Inflammatory macrophage treated with lipopolysaccharide for 1 hour (primary cell): ENCODE results near the gene ZFP36L1.

Experiments used
- DNase-seq, 2 donors: peaks; one replicate each; pipeline ENCODE4 v3.0.0-alpha.2; 2020 to 2022

Gene ZFP36L1, protein sequence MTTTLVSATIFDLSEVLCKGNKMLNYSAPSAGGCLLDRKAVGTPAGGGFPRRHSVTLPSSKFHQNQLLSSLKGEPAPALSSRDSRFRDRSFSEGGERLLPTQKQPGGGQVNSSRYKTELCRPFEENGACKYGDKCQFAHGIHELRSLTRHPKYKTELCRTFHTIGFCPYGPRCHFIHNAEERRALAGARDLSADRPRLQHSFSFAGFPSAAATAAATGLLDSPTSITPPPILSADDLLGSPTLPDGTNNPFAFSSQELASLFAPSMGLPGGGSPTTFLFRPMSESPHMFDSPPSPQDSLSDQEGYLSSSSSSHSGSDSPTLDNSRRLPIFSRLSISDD

DNA sequence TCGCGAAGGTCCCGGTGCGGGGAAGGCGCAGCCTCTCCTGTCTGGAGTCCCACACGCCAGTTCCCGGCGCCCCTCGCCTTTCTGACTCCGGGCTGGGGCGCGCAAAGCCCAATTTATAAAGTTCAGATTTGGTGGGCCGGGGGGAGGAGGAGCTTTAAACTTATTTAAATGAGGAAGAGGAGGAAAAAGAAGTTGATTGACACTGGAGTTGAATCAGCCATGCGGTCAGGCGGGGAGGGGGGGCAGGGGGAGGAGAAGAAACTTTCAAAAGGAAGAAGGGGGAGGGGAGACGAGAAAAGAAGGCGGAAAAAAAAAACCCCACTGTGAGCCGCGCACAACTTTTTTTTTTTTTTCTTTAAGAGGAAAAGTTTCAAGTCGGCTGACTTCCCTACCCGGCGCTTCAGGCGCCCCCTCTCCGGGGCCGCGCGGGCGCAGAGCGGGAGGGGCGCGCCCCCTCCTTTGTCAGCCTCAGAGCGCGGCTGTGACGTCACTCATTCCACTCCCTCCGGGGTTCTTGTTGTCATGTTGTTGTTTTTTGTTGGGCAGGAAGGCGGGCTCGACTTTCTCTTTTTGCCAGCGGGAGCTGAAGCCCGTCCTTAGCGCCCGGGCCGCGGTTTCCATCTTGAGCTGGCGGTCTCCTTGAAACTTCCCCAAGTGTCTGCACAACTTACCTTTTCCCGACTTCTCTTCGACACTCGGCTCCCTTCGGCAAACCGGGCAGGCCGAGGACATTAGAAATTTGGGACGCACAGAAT lies at the start of gene ZFP36L1:
Gene ZFP36L1, minus strand, starts transcription at position 89 of the 755 bp plus-strand sequence. CDS start 129 bp downstream, outside the sequence.
- peak; percentile 92 to 93 for DNase-seq

DNA sequence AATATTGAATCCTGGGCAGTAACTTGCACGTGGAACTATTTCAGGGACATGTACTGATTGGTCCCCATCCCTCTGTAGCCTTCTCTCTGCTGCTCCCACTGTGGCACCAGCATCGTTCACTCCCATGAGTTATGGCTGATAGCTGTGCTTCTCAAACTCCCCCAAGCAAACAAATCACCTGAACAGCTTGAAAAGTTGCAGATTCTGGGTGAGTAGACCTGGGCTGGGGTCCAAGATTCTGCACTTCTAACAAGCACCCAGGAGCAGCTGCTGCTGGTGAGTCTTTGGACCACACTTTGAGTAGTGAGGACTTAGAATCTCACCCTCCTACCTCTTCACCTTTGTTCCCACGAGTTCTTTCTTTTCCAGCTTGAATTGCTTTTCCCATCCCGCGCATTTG lies 49.4 kb upstream of the ZFP36L1 start:
- DNase-seq: no peak

DNA sequence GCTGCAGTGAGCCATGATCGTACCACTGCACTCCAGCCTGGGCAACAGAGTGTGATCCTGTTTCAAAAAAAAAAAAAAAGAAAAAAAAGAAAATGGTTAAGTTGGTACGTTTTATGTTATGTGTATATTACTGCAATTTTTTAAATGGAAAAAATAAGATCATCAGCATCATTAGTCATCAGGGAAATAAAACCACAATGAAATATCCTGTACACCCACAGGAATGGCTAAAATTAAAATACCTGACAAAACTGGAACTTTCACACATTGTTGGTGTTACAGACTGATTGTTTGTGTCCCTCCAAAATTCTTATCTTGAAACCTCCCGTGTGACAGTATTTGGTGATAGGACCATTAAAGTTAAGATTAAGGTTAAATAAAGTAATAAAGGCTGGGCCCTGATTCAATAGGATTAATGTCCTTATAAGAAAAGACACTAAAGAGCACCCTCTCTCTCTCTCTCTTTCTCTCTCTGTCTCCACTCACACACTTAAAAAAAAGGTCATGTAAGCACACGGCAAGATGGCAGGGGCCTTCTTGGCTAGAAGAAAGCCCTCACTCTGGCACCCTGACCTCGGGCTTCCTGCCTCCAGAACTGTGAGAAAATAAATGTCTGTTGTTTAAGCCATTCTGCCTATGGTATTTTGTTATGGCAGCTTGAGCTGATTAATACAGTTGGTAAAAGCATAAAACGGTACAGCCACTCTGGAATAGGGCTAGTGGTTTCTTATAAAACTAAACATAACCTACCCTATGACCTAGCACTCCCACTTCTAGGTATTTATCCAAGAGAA lies 48.3 kb upstream of the ZFP36L1 start:
- no peak for DNase-seq

DNA sequence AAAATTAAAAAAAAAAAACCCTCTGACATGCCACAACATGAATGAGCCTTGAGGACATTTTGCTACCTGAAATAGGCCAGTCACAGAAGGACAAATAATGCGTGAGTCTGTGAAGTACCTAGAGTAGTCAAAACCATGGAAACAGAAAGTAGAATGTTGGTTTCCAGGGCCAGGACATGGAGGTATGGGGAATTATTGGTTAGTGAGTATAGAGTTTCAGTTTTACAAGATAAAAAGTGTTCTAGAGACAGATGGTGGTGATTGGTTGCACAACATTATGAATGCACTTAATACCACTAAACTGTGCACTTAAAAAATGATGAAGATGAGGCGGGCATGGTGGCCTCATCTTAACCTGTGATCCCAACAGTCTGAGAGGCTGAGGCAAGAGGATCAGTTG lies 47.6 kb upstream of the ZFP36L1 start:
- no peak for DNase-seq

DNA sequence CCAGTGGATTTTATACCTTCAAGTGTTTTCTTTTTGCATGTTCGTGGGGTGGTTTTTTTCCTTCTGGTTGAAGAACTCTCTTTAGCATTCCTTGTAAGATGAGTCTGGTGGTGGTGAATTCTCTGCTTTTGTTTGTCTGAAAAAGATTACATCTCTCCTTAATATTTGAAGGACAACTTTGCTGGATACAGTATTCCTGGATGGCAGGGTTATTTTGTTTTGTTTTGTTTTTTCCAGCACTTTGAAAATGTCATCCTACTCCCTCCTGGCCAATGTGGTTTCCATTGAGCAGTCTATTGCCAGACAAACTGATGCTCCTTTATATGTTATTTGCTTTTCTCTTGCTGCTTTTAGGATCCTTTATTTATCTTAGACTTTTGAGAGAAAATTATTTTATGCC lies 43.2 kb upstream of the ZFP36L1 start:
- DNase-seq: no peak

DNA sequence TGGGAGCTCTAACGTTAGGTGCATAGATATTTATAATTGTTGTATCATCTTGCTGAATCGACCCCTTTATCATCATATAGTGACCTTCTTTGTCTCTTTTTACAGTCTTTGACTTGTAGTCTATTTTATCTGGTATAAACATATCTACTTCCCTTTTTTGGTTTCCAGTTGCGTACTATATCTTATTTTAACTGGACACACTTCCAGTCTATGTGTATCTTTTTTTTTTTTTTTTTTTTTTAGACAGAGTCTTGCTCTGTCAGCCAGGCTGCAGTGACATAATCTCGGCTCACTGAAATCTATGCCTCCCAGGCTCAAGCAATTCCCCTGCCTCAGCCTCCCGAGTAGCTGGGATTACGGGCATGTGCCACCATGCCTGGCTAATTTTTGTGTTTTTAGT lies 41.9 kb upstream of the ZFP36L1 start:
- no peak for DNase-seq

DNA sequence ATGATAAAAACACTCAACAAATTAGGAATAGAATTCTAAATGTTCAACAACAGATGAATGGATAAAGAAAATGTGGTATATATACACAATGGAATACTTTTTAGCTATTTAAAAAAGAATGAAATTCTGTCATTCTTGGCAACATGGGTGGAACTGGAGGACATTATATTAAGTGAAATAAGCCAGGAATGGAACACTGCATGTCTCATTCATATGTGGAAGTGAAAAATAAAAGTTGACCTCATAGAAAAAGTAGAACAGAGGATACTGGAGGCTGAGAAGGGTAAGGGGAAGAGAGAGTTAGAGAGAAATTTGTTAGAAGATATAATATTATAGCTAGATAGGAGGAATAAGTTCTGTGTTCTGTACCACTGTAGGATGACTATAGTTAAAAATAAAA lies 35.8 kb upstream of the ZFP36L1 start:
- DNase-seq: no peak

DNA sequence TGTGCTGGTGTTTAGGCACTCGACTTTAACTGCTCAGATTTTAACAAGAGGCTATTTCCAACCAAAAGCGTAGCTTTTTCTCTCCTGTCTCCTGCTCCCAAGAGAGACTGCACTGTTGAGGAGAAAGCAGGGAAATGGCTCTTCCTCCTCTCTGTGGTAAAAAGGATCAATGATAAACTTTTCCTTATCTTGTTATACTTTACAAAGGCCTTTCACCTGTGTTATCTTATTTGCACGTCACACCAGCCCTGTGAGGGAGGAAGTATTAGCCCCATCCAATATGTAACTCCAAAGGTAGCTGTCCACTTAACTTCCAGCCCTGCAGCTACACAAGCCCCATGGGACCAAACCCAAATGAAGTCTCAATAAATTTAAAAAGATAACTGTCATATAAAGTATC lies 32.9 kb upstream of the ZFP36L1 start:
- DNase-seq: no peak

DNA sequence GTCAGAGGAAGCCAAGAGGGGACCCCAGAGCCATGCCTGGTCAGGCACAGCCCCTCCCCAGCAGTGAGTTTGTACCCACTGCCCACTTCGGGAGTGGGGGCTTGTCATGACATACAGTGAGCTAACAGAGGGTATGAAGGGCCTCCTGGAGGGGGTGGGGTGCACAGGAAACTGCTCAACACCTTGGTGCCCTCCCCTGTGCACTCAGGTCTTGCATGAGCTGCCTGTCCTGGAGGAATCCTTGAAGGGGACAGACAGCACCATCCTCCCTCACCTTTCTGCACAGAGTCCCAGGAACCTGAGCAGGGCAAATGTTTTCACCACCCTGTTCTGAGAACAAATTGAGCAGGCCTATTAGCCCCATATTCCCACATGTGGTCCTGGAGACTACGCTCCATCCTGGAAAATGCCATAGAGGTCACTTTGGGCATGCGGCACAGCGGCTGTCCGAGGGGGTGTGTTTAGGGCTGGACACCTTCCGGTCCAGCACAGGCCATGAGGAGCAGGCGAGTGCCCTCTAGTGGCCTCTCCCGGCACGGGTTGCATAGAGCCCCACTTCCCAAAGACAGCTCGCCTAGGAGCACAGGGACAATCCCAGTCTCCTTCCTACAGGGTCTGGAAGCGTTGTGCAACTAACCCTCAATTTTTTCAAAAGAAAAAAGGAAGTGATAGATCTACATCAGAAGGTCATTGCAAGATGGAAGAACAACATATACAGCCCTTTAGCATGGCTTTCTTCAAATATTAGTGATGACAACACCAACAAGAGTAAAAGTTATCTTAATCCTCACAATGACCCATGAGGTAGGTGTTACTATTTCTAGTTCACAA lies 31.9 kb upstream of the ZFP36L1 start:
- DNase-seq: peak; percentile 46 to 77

DNA sequence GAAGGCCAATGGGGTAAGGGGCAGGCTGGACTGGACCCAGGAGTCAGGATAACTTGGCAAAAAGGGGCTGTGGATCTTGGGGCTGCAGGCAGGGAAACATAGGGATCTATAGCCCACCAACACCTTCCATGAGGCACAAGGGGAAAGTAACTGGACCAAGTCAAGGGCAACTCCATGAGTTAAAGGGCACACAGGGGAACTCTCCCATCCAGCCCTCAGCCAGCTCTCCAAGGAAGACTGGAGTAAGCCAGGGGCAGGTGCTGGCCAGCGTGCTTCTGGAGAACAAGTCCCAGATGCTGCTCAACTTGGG lies 31.3 kb upstream of the ZFP36L1 start:
- no peak for DNase-seq

DNA sequence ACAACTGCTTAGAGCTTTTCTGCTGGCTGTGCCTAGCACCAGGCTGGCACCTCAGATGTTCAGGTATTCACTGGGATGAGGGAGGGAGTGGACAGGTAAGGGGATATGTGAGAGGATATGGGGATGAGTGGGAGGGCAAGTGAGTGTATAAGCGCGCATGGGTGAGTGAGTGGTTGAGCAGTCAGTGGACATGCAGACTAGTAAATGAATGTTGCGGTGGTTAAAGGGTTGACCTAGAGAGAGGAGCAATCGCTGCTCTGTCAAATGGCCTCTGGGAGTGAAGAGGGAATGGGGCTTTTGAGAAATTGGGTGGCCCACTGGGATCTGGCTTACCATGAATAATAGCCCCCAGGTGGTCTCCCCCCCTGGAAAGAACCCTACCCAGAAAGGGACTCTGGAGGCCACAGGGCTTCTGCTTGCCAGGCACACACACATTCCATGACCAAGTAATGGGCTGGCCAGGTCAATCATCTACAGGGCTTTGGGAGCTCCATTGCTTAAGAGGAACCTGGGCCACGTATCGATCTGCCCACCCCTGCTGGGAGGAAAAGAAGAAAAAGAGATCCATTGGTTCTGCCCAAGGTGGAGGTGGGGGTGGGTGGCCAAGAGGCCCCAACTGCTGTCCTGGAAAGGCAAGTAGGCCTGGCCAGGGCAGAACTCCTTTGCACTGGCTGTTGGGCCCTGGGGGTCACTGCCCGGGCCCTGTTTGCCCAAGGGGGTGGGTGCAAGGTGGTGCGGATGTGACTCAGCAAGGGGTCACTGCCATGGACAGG lies 30.8 kb upstream of the ZFP36L1 start:
- DNase-seq: no peak

DNA sequence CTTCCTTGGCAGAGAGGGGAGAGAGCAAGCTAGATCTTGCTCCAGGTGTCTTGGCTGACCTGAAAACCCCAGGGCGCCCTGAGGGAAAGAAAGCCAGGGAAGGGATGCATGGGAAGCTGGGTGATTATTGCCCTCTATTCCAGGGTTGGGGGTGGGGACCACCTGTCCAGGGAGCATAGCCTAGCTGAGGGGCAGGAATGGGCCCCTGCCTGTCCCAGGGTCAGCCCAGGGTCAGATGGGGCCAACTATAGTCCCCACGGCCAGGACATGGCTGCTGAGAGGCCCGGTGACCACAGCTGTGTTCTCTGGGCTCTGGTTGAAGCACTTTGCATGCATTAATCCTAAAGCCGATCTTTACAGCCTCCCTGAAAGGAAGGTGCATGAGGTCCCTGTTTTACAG lies 30.1 kb upstream of the ZFP36L1 start:
- DNase-seq: no peak

DNA sequence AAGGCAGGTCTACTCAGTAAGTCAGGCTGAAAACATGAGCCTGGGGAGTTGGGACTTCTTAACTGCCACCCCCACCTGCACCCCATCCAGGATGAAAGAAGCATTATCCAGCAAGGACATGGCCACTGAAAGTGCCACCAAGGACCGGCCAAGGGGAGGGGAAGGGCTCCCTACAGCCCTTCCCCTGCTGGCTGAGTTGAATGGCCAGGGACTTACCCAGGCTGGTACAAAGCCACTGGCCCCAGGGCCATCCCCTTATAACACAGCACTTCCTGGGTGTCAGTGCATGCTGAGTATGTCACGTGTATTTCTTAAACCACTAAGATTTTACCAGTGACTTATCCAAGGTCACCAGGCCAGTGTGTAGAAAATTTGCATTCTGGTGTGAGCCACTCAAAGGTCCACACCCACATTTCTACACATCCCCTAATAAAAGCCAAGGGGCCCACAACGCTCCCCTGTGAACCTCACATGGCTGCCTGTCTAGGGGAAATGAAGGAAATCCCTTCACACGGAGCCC lies 29.3 kb upstream of the ZFP36L1 start:
- DNase-seq: peak; percentile 30 to 55

DNA sequence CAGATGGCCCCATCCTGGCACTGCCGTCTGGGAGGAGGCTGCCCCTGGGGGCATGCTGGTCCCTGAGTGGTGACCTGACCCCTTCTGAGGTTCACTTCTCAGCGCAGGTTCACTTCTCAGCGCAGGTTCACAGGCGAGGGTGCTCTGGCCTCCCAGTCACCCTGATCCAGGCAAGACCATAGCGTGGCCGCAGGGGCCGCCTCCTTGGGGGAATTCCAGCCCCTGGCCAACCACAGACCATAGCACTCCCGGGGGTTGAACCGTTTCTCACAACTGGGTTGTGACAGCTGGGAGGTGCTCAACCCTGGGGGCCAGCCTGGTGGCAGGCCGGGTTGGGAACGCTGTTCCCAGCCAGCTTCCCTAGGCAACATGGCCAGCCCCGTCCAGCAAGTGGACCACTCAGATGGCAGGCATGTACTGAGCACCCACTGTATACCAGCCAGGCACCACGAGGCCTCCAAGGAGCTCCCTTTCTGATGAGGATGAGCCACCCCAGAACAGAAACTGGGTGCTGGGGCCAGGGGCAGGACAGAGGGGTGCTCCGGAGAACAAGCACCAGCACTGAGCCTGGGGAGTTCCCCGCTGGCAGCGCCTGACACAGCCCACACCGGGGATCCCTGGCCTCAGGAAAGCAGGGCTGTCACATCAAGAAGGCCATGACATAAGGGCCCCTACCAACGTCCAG lies 28.3 kb upstream of the ZFP36L1 start:
- DNase-seq: no peak

DNA sequence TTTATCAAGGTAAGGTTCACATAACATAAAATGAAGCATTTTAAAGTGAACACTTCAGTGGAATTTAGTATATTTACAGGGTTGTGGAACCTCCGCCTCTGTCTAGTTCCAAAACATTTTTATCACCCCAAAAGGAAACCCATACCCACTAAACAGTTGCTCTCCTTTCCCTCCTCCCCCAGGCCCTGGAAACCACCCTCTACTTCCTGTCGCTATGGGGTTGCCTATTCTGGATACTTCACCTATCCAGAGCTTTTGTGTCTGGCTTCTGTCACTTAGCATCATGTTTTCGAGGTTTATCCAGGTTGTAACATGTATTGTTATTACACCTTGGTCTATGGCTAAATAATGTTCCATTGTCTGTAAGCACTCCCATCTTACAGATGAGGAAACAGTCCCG lies 27.7 kb upstream of the ZFP36L1 start:
- DNase-seq: no peak

DNA sequence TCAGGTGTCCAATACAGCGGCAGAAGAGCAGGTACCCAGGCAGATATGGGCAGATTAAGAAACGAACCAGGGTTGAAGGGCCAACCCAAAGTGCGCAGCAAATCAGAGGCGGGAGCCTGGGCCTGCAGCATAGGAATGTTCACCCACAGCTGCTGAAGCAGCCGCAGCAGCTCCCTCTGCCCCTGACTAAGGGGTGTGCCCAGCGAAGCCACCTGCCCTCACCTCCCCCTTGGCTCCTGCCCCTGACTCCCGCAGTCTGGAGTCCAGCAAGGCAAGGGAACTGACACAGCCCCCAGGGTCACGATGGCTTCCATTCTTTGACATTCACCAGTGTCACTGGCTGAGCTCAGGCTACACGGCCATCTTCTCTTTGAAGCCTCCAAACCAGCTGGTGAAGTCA lies 27.3 kb upstream of the ZFP36L1 start:
- no peak for DNase-seq

DNA sequence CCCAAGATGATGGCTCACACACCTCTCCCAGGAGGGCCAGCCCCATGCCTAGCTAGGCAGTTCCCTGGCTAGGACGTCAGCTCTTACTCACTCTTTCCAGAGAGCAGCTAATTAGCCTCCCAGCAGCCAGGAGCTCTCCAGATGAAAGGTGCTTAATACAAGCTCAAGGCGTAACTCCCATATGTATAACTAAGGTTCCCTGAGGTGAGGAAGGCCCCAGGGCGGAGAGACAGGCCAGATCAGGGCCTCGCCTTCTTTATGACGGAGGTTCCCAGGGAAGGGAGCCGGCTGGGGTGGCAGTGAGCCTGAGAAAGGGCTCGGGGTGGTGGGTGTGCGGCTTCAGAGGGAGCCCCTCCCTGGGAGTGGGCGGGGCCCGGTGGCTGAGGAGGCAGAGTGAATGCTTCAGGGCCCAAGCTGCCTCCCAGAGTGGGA lies 26.4 kb upstream of the ZFP36L1 start:
- no peak for DNase-seq

DNA sequence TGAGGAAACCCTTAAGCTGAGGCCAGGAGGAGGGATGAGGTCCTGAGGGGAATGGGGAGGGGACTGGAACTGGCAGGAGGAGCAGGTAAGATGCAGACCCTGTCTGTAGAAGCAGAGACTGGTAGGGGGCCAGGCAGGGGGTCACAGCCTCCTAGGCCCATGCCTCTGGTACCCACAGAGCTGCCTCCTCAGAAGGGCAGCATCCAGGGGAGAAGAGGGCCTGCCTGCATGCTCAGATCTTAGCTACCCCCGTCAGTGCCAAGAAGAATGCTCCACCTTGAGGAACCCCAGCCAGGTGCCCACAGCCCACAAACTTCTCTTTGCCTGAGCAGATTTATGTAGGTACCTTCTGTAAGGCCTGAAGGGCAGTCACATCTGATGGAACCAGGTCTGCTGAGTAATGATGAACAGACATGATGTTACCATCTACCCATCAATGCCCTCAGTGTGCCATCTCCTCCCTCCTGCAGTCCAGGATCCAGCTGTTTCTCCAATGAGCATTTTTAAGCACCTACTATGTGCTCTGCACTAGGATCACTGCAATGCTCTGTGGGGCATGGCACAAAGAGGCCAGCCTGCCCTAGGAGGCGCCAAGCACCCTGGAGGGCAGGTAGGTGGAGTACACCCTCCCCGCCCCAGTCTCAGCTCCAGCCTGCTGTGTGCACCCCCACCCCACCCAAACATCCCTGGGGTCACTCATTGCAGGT lies 24.8 kb upstream of the ZFP36L1 start:
- no peak for DNase-seq

DNA sequence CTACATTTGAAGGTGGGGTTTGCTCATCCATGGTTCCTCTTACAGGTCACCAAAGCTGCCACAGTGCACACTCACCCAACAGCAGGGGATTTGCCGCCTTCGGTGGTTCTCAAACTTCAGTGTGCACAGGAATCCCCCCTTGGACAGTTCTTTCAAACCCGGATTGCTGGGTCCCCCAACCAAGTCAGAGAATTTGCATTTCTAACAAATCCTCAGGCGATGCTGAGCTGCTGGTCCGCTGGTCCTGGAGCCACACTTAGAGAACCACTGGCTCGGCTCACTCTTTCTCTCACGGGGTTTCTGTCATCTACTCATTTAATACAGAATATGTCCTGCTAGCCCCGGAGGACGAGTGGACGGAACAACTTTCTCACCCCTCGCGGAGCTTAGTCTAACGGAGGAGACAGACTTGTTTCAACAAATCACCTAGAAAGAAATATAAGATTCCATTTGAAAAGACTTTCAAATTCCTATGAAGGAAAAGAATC lies 24.1 kb upstream of the ZFP36L1 start:
- DNase-seq: no peak
